GM12892 (cell line): ENCODE results near the gene SLC2A4RG.

ENCODE experiments used
- POLR2A ChIP-seq: IDR thresholded peaks from 2 replicates; pipeline ENCODE4 v1.6.1; 2011; ENCODE audit warnings: low read depth, low read length, control low read depth
- POLR2AphosphoS5 ChIP-seq: IDR thresholded peaks from 2 replicates; pipeline ENCODE4 v1.6.1; 2011; ENCODE audit warnings: low read depth, low read length, control low read depth
- TAF1 ChIP-seq: IDR thresholded peaks from 2 replicates; pipeline ENCODE4 v1.6.1; 2011; ENCODE audit warnings: low read depth, mild to moderate bottlenecking, control low read depth, low read length, borderline replicate concordance

GRCh38 chr20:63755933-63756647 lies 16.5 kb downstream of the SLC2A4RG start:
- TF ChIP-seq POLR2AphosphoS5 (no peak), POLR2A (no peak), TAF1 (no peak)
